ENCODE measurements around the gene IL5.

- TF ChIP-seq, protein P1, sequence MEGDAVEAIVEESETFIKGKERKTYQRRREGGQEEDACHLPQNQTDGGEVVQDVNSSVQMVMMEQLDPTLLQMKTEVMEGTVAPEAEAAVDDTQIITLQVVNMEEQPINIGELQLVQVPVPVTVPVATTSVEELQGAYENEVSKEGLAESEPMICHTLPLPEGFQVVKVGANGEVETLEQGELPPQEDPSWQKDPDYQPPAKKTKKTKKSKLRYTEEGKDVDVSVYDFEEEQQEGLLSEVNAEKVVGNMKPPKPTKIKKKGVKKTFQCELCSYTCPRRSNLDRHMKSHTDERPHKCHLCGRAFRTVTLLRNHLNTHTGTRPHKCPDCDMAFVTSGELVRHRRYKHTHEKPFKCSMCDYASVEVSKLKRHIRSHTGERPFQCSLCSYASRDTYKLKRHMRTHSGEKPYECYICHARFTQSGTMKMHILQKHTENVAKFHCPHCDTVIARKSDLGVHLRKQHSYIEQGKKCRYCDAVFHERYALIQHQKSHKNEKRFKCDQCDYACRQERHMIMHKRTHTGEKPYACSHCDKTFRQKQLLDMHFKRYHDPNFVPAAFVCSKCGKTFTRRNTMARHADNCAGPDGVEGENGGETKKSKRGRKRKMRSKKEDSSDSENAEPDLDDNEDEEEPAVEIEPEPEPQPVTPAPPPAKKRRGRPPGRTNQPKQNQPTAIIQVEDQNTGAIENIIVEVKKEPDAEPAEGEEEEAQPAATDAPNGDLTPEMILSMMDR (IDR thresholded peaks at IDR 0.05): no peak
- TF ChIP-seq POLR2A (IDR thresholded peaks at IDR 0.05): no peak
Measured at GRCh38 chr5:132498152-132498551, 45.2 kb downstream of the IL5 start.

All from breast epithelium (tissue), 3 donors.